HFF-Myc (cell line): ENCODE results near the gene SLIT2.

Experiments
- DNase-seq: peaks from one replicate; pipeline ENCODE4 v3.0.0-alpha.2; 2011; ENCODE audit warnings: low read depth; ENCODE audit errors: extremely low read depth
- H3K4me3 ChIP-seq: replicated peaks from 2 replicates; pipeline ENCODE4 v1.5.1; 2011; ENCODE audit warnings: low read depth, mild to moderate bottlenecking, control low read depth, low read length
- CTCF ChIP-seq: IDR thresholded peaks from 2 replicates; pipeline ENCODE4 v1.5.1; 2012; ENCODE audit warnings: mild to moderate bottlenecking, low read depth, low read length, control low read depth; ENCODE audit errors: missing control alignments

SLIT2 gene

GRCh38 chr4:20287246-20287645 is 35.5 kb downstream of the SLIT2 start:
- no peak overlapping the region for H3K4me3 ChIP-seq
- no peak for DNase-seq
- no peak for TF ChIP-seq CTCF

- no peak for TF ChIP-seq CTCF
- no peak overlapping the region for H3K4me3 ChIP-seq
- DNase-seq: peak; percentile 78
These were observed 36.4 kb downstream of the SLIT2 start for GRCh38 chr4:20288047-20288650.

GRCh38 chr4:20288846-20289512 is 37.3 kb downstream of the SLIT2 start:
- no peak overlapping the region for H3K4me3 ChIP-seq
- no peak for DNase-seq
- no peak for TF ChIP-seq CTCF

GRCh38 chr4:20289782-20290181 is 38.1 kb downstream of the SLIT2 start:
- no peak for DNase-seq
- no peak for TF ChIP-seq CTCF
- no peak overlapping the region for H3K4me3 ChIP-seq

- TF ChIP-seq CTCF: no peak
- no peak for DNase-seq
- H3K4me3 ChIP-seq: no peak overlapping the region
These were observed 41.0 kb downstream of the SLIT2 start for GRCh38 chr4:20292739-20293138.

- TF ChIP-seq CTCF: no peak
- no peak for DNase-seq
These were observed 45.6 kb downstream of the SLIT2 start for GRCh38 chr4:20297261-20297660.

More at GRCh38 chr4:20297261-20297660, 45.6 kb downstream of the SLIT2 start:
- no peak overlapping the region for H3K4me3 ChIP-seq
